Fibroblast of lung (primary cell): ENCODE measurements around the gene TPT1. TPM values are rescaled to one million over a fixed set of nuclear protein-coding genes. Genes with fewer than 3 reads are reported as not detected.

Experiments used
- DNase-seq, 2 donors: peaks; one replicate each; pipeline versions ENCODE4 v3.0.0 to v3.0.0-alpha.2; 2010; ENCODE audit warnings: low read depth in 2 of 2
- H2AFZ ChIP-seq: 2 replicates; pipeline ENCODE4 v1.5.1; 2012; ENCODE audit warnings: low read length, control low read depth, inconsistent platforms
- H3K27ac ChIP-seq: 2 replicates; pipeline ENCODE4 v1.5.1; 2011; ENCODE audit warnings: low read length, control low read depth; ENCODE audit not compliant: insufficient read depth
- H3K27me3 ChIP-seq: 2 replicates; pipeline ENCODE4 v1.5.1; 2011; ENCODE audit warnings: mild to moderate bottlenecking, low read length; ENCODE audit not compliant: control insufficient read depth, insufficient read depth
- H3K36me3 ChIP-seq: 2 replicates; pipeline ENCODE4 v1.5.1; 2011; ENCODE audit warnings: low read length; ENCODE audit not compliant: control insufficient read depth, insufficient read depth
- H3K4me1 ChIP-seq: 2 replicates; pipeline ENCODE4 v1.5.1; 2011; ENCODE audit warnings: low read length; ENCODE audit not compliant: control insufficient read depth, insufficient read depth; ENCODE audit errors: extremely low read depth
- H3K4me2 ChIP-seq: 2 replicates; pipeline ENCODE4 v1.5.1; 2011; ENCODE audit warnings: low read length, control low read depth; ENCODE audit not compliant: insufficient read depth; ENCODE audit errors: extremely low read depth
- H3K4me3 ChIP-seq, 4 experiments: fragments of 200-600 bp in 1 of 4; sonication (generic) in 1 of 4; replicated peaks in 1 of 4; 2 replicates each; pipeline ENCODE4 v1.5.1; 2011 to 2016; ENCODE audit warnings: low read length in 4 of 4, low read depth in 3 of 4, mild to moderate bottlenecking in 3 of 4, control low read depth in 2 of 4, inconsistent platforms in 1 of 4, mixed read lengths in 1 of 4; ENCODE audit not compliant: insufficient read depth in 1 of 4; ENCODE audit errors: control extremely low read depth in 1 of 4
- H3K79me2 ChIP-seq: 2 replicates; pipeline ENCODE4 v1.5.1; 2012; ENCODE audit warnings: mild to moderate bottlenecking, low read length, inconsistent platforms; ENCODE audit not compliant: control insufficient read depth, insufficient read depth
- H3K9ac ChIP-seq: 2 replicates; pipeline ENCODE4 v1.5.1; 2011; ENCODE audit warnings: mild to moderate bottlenecking, low read length, control low read depth; ENCODE audit not compliant: insufficient read depth
- H3K9me3 ChIP-seq: 2 replicates; pipeline ENCODE4 v1.5.1; 2012; ENCODE audit warnings: low read depth, low read length; ENCODE audit not compliant: control insufficient read depth, insufficient read depth
- H4K20me1 ChIP-seq: 2 replicates; pipeline ENCODE4 v1.5.1; 2011; ENCODE audit warnings: low read length; ENCODE audit not compliant: control insufficient read depth, insufficient read depth; ENCODE audit errors: extremely low read depth
- EZH2 ChIP-seq: IDR thresholded peaks from 2 replicates; pipeline ENCODE4 v1.5.1; 2012; ENCODE audit warnings: low read length, control low read depth, mild to moderate bottlenecking; ENCODE audit errors: missing control alignments
- polyA plus RNA-seq, 2 donors: library from polyadenylated mRNA; depleted of rRNA in 1 of 2; stranded (reverse) in 1 of 2; unstranded in 1 of 2; fragments of >200 nt; gene quantifications; 2 replicates each; pipeline ENCODE4 v1.2.1, GENCODE V29; 2011 to 2012; ENCODE audit warnings: missing spikeins in 1 of 2
- total RNA-seq: library from RNA; depleted of rRNA; stranded (reverse); fragments of >200 nt; gene quantifications from 2 replicates; pipeline ENCODE4 v1.2.1, GENCODE V29; 2014
- TF ChIP-seq, protein P1 (sequence below), 2 donors: IDR thresholded peaks in 1 of 2; conservative IDR thresholded peaks in 1 of 2; 1 replicate in 1 of 2; 2 replicates in 1 of 2; pipeline ENCODE4 v1.5.1; 2011 to 2012; ENCODE audit warnings: low read length in 2 of 2, control low read depth in 1 of 2, inconsistent platforms in 1 of 2, low read depth in 1 of 2, mild to moderate bottlenecking in 1 of 2

The TPT1 gene
- total and polyA plus RNA-seq, 2 donors (not counting 1 experiment from before 2014, with no cell fraction given) = 2,237 to 5,502 TPM

DNA sequence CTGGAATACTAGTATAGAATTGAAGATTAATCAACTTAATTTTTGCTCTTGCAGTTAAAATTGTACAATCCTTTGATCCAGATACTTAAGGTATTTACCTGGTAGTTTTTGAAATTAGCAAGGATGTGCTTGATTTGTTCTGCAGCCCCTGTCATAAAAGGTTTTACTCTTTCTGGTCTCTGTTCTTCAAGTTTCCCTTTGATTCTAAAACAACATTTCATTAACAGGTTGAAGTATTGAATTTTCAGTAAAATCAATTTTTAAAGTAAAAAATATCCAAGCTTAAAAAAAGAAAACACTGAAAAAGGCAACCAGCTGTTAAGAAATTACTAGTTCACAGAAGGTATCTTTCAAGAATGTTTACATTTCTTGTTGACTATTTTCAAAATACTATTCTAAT lies 1.6 kb downstream of the TPT1 start:
- H3K79me2 ChIP-seq = peaks cover 60% of the 10 kb centered on the region
- no peaks in the 10 kb centered on the region for H3K9me3 ChIP-seq
- H3K4me3 ChIP-seq = peak overlapping the region; percentile 71 to 94 (median 84)
- no peak overlapping the region for H2AFZ ChIP-seq
- H3K27me3 ChIP-seq = no peaks in the 10 kb centered on the region
- H4K20me1 ChIP-seq = peaks cover 9% of the 10 kb centered on the region
- peak overlapping the region; percentile 90 for H3K4me2 ChIP-seq
- peak overlapping the region; percentile 5 for H3K9ac ChIP-seq
- peaks cover 25% of the 10 kb centered on the region for H3K36me3 ChIP-seq
- no peak for DNase-seq
- no peak for TF ChIP-seq EZH2
- TF ChIP-seq, protein P1, sequence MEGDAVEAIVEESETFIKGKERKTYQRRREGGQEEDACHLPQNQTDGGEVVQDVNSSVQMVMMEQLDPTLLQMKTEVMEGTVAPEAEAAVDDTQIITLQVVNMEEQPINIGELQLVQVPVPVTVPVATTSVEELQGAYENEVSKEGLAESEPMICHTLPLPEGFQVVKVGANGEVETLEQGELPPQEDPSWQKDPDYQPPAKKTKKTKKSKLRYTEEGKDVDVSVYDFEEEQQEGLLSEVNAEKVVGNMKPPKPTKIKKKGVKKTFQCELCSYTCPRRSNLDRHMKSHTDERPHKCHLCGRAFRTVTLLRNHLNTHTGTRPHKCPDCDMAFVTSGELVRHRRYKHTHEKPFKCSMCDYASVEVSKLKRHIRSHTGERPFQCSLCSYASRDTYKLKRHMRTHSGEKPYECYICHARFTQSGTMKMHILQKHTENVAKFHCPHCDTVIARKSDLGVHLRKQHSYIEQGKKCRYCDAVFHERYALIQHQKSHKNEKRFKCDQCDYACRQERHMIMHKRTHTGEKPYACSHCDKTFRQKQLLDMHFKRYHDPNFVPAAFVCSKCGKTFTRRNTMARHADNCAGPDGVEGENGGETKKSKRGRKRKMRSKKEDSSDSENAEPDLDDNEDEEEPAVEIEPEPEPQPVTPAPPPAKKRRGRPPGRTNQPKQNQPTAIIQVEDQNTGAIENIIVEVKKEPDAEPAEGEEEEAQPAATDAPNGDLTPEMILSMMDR (conservative IDR thresholded peaks at IDR 0.05 in 1 of 2, IDR thresholded peaks at IDR 0.05 in 1 of 2; ENCODE audit: low read depth in 1 of 2, low read length in 2 of 2) = no peak
- H3K27ac ChIP-seq = no peak overlapping the region
- peaks cover 5% of the 10 kb centered on the region for H3K4me1 ChIP-seq

DNA sequence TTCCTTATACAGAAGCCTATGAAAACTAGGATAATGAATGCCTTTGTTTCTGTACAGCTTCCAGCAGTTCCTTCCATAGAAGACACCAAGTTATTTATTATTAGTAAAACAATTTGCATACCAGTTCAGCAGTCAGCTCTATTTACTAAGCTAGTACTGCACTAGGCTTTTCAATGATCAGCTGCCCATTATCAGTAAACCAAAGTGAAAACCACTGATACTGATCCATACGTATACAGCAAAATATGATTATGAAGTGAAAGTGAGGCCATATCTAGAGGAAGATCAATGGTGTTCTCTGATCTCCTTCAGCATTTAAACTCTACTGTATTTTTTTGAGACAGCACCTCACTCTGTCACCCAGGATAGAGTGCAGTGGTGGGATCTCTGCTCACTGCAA lies 3.2 kb downstream of the TPT1 start:
- TF ChIP-seq, protein P1 (conservative IDR thresholded peaks at IDR 0.05 in 1 of 2, IDR thresholded peaks at IDR 0.05 in 1 of 2; ENCODE audit: low read depth in 1 of 2, low read length in 2 of 2) = no peak
- TF ChIP-seq EZH2 = no peak
- H3K4me3 ChIP-seq = peak overlapping the region in 3 of 4 experiments; percentile 20 to 86 (median 71)
- H2AFZ ChIP-seq = no peak overlapping the region
- peaks cover 25% of the 10 kb centered on the region for H3K36me3 ChIP-seq
- peak overlapping the region; percentile 90 for H3K4me2 ChIP-seq
- no peaks in the 10 kb centered on the region for H3K27me3 ChIP-seq
- no peak overlapping the region for H3K27ac ChIP-seq
- no peak overlapping the region for H3K9ac ChIP-seq
- peaks cover 60% of the 10 kb centered on the region for H3K79me2 ChIP-seq
- no peaks in the 10 kb centered on the region for H3K9me3 ChIP-seq
- H3K4me1 ChIP-seq = peaks cover 14% of the 10 kb centered on the region
- peaks cover 9% of the 10 kb centered on the region for H4K20me1 ChIP-seq
- no peak for DNase-seq

DNA sequence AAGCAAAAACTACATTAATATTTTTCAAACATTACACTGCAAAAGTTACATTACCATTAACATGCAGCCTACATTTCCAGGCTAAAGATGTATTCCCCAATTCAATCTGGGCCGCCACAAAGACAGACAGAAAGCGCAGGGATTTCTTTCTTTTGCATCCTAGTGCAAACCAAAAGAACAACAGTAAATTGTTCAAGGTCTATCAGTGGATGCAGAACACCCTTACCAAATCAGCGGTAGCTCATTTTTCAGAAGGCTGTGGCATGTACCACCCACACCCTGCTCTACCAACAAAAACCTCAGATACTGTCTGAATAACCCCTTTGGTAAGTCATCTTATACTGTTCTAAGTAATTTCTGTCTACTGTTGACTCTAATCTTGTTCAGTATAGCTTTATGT lies 3.6 kb downstream of the TPT1 start:
- Histone ChIP-seq H3K27me3 (no peaks in the 10 kb centered on the region), H2AFZ (no peak overlapping the region), H3K79me2 (peaks cover 56% of the 10 kb centered on the region), H3K4me1 (peaks cover 15% of the 10 kb centered on the region), H3K27ac (no peak overlapping the region), H3K36me3 (peaks cover 25% of the 10 kb centered on the region), H3K4me2 (peak overlapping the region; percentile 90), H4K20me1 (peaks cover 9% of the 10 kb centered on the region), H3K4me3 (peak overlapping the region in 1 of 4 experiments; percentile 71), H3K9ac (no peak overlapping the region), H3K9me3 (no peaks in the 10 kb centered on the region)
- DNase-seq = no peak
- no peak for TF ChIP-seq EZH2
- TF ChIP-seq, protein P1 (conservative IDR thresholded peaks at IDR 0.05 in 1 of 2, IDR thresholded peaks at IDR 0.05 in 1 of 2; ENCODE audit: low read depth in 1 of 2, low read length in 2 of 2) = no peak
